GM20000 (cell line): ENCODE results near the gene PJA2.

Source experiments
- DNase-seq: peaks from one replicate; pipeline ENCODE4 v3.0.0; 2012; ENCODE audit warnings: low spot score
- TF ChIP-seq, protein P1 (sequence below): IDR thresholded peaks from 2 replicates; pipeline ENCODE4 v1.5.1; 2012; ENCODE audit warnings: mild to moderate bottlenecking, control low read depth; ENCODE audit errors: extremely low read depth, missing control alignments

PJA2 gene

DNA sequence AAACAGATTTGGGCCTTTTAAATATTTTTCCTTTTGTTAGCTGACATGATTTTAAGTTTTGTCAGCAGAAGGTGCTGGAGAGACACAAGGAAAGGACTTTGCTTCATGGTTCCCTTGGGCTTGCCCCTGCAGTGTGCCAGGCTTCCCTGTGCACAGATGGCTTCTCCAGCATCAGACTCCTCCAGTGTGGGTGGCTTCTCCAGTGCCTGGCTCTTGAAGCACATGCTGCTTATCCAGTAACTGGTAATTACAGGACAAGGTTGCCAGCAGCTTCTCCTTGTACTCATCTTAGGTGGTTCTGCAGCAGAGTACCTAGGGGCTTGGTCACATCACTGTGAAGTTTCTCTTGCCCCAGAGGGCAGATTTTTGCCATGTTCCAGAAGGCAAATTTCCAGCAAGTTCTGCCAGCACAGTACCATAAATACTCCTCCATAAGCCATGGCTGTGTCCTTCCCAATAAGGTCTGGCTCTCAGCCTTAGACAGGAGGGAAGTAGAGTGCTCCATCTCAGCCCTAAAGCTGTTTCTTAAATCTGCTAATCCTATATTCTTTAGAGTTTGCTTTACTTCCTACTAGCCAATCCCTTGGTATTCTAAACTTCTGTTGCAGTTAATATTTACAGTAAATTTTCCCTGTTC is 62.4 kb downstream of the PJA2 start:
- DNase-seq: no peak
- TF ChIP-seq, protein P1, sequence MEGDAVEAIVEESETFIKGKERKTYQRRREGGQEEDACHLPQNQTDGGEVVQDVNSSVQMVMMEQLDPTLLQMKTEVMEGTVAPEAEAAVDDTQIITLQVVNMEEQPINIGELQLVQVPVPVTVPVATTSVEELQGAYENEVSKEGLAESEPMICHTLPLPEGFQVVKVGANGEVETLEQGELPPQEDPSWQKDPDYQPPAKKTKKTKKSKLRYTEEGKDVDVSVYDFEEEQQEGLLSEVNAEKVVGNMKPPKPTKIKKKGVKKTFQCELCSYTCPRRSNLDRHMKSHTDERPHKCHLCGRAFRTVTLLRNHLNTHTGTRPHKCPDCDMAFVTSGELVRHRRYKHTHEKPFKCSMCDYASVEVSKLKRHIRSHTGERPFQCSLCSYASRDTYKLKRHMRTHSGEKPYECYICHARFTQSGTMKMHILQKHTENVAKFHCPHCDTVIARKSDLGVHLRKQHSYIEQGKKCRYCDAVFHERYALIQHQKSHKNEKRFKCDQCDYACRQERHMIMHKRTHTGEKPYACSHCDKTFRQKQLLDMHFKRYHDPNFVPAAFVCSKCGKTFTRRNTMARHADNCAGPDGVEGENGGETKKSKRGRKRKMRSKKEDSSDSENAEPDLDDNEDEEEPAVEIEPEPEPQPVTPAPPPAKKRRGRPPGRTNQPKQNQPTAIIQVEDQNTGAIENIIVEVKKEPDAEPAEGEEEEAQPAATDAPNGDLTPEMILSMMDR: no peak

DNA sequence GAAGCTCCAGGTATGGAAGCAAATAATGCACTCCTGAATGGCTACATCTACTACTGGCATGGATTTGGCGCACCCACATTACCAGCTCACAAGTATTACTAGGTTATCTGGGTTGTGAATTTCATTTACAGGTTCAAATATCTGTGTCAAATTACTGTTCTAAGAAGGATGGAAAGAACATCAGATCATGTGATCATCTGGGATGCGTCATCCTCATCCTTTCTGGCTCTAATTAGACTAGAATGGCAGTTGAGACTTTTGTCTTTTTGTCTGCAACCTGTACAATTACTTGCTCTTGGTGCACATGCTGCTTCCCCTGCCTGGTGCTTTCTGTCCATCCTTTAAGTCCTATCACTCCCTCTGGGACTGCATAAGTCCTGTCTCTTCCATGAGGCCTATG is 64.1 kb downstream of the PJA2 start:
- no peak for DNase-seq
- TF ChIP-seq, protein P1: no peak

DNA sequence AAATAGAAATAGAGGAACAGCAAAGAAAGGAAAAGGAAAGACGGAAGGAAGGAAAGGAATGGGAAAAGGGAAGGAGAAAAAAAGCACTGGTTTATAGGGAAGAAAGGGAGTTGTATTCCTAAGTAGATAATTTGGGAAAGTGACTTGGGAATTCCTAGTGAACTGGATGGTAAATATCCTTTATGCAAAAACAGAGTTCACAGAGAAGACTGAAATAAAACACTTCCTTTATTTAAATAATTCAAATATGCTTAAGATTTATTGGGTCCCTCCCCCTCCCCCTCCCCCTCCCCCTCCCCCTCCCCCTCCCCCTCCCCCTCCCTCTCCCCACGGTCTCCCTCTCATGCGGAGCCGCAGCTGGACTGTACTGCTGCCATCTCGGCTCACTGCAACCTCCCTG is 69.4 kb downstream of the PJA2 start:
- DNase-seq: no peak
- TF ChIP-seq, protein P1: no peak

DNA sequence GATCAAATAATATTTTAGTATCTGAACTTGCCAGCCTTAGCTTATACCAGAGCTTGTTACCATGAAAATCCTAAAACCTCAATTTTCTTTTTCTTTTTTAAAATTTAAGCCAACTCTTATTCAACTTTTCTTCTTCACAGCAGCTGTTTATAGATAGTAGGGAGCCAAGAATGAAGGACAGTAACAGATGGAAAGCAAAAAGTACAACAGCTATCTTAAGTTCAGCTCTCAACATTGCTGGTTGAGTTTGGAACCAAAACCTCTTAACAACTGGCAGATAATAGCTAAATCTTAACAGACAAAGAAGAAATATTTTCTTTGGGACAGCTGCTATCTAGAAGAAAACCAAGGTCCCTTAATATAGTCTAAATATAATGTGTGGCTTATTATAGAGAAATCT is 74.7 kb downstream of the PJA2 start:
- no peak for DNase-seq
- TF ChIP-seq, protein P1: no peak

DNA sequence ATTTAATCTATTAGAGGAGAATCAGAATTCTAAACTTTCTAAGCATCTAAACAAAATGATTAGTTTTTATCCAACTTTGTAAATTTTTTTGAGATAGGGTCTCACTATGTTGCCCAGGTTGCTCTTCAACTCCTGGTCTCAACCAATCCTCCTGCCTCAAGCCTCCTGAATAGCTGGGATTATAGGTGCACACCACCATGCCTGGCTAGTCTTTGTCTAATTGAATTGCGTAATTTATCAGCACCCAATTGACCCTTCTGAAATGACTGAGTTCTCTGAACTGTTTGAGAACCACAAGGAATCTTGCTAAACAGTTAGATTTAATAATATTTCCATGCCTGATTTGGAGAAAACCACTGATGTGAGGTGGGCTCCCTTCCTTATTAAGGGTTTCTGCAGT is 75.7 kb downstream of the PJA2 start:
- TF ChIP-seq, protein P1: no peak
- no peak for DNase-seq

DNA sequence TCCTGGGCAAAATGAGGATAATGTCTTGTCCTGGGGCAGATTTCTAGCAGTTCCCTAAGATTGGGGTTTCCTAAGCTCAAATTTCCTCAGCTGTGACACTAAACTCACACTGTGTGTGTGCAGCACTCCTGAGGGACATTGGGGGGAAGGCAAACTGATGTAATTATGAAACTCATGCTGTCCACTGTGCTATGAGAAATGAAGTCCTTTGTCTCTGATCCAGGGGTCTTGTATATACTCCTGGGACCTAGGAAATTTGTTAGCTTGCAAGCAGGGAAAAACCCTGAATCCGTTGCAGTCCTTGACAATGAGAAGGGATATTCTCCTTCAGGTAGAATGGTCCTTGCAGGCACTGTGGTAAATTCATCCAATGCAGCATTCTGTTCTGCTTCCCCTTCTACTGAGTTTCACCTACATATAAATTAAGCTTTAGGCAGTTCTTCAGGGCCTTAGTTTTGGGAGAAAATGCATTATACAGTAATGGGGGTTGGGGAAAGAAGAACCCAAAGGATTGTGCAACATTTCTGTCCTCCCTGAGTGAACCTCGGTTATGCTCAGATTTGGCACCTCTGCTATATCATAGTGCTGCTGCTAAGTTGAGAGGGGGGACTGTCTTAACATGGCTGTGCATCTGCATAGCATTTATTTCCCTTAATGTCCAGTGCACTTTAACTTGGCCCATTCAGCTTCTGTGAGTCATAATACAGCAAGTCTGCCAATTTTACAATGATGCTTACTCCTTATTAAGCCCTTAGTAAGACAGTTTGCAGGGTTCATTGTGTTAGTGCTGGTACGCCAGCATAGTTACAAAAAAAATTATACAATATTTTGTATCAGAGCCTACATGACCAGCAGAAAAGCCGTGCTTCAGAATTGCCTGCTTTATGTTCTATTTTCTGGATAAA is 80.2 kb downstream of the PJA2 start:
- TF ChIP-seq, protein P1: no peak
- no peak for DNase-seq

DNA sequence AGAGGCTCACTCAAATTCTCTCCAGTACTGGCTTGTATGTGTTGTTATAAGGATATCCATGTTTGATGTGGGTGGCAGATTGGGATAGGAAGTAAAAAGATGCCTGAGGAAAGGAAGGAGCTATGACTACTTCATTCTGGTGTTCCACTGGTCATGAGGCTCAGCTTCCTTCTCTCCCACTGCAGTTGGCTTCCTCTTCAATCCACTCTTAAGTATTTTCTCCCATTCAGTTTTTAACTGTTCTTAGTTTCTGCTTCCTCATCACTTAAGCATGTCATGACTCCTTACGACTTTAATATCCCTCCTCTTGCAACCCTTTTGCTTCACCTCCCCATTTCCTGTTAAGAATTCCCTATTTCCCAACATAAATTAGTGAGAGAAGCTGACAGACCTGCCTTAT is 81.1 kb downstream of the PJA2 start:
- TF ChIP-seq, protein P1: no peak
- DNase-seq: no peak
